HEK293 (cell line): ENCODE results near the gene SELENOO.

ENCODE experiments used
- TCF7L2 ChIP-seq: IDR thresholded peaks from 2 replicates; pipeline ENCODE4 v1.6.1; 2011; ENCODE audit warnings: low read depth, mild to moderate bottlenecking, inconsistent platforms, low read length, moderate library complexity, borderline replicate concordance
- YY1 ChIP-seq: fragments of 450-650 bp; formaldehyde crosslinking; IDR thresholded peaks from 2 replicates; pipeline ENCODE4 v1.5.1; 2018; ENCODE audit warnings: missing biosample characterization, missing genetic modification characterization

- TF ChIP-seq TCF7L2 = no peak
- no peak for TF ChIP-seq YY1 (tag by site-specific recombination)
Measured at GRCh38 chr22:50253046-50253915, 52.5 kb downstream of the SELENOO start.
